ENCODE data around the gene TP53BP1. TPM values are rescaled to one million over a fixed set of nuclear protein-coding genes. Genes with fewer than 3 reads are reported as not detected.
A peak's percentile ranks its signal among the peaks of the same experiment; 100 is the strongest.

Gene TP53BP1
- polyA plus RNA-seq, 1 experiment = 85.6 TPM

DNA sequence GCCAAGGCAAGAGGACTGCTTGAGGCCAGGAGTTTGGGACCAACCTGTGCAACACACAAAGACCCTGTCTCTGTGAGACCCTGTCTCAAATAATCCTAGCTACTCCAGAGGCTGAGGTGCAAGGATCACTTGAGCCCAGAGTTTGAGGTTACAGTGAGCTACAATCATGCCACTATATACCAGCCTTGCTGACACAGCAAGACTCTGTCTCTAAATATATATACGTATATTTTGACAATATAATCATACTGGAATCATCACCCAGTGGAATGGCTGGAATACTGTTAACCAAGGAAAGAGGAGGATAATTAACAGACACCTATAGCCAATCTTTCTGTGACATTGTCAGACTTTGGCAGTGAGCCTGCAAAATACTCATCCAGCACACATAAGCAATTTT, 15.5 kb upstream of the TP53BP1 start:
- CTCF ChIA-PET = no interaction called here
- Histone ChIP-seq H3K27me3 (ENCODE audit: control insufficient read depth, insufficient read depth, low read length) (no peaks in the 10 kb centered on the region), H3K4me3 (ENCODE audit: low read depth, low read length) (no peak overlapping the region), H3K27ac (ENCODE audit: low read depth, low read length) (no peak overlapping the region), H3K9me3 (ENCODE audit: control insufficient read depth, insufficient read depth, low read length) (no peaks in the 10 kb centered on the region)
- TF ChIP-seq, protein P1, sequence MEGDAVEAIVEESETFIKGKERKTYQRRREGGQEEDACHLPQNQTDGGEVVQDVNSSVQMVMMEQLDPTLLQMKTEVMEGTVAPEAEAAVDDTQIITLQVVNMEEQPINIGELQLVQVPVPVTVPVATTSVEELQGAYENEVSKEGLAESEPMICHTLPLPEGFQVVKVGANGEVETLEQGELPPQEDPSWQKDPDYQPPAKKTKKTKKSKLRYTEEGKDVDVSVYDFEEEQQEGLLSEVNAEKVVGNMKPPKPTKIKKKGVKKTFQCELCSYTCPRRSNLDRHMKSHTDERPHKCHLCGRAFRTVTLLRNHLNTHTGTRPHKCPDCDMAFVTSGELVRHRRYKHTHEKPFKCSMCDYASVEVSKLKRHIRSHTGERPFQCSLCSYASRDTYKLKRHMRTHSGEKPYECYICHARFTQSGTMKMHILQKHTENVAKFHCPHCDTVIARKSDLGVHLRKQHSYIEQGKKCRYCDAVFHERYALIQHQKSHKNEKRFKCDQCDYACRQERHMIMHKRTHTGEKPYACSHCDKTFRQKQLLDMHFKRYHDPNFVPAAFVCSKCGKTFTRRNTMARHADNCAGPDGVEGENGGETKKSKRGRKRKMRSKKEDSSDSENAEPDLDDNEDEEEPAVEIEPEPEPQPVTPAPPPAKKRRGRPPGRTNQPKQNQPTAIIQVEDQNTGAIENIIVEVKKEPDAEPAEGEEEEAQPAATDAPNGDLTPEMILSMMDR (IDR thresholded peaks at IDR 0.05; ENCODE audit: low read depth, low read length) = no peak
- POLR2A ChIA-PET = no interaction called here
- DNase-seq (ENCODE audit: low read depth, low spot score) = no peak

DNA sequence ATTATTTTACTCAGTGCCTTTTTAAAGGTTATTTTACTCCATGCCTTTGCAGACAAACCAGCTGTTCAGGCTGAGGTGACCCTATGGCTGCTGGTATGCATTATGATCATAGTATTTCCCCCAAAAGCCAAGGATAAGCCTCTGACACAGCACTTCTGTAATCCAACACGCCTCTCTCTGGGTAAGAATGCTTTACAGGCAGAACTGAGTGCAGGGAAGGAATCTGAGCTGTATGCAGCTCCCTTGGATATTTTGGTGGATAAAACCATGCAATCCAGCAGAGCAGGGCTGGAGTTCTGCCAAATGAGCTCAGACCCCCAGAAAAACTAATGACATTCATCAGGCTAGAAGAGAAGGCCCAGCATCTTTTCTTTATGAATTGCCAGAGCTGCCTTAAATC, 12.8 kb upstream of the TP53BP1 start:
- CTCF ChIA-PET = interaction anchor here (0.6 to 1.6 kb wide), 3 partner anchors 8 to 61 kb away, joined by 3 to 8 read pairs (median 5); no protein-coding TSS in a partner anchor
- no peaks in the 10 kb centered on the region for H3K9me3 ChIP-seq (ENCODE audit: control insufficient read depth, insufficient read depth, low read length)
- no peak overlapping the region for H3K4me3 ChIP-seq (ENCODE audit: low read depth, low read length)
- TF ChIP-seq, protein P1 (IDR thresholded peaks at IDR 0.05; ENCODE audit: low read depth, low read length) = no peak
- H3K27me3 ChIP-seq (ENCODE audit: control insufficient read depth, insufficient read depth, low read length) = no peaks in the 10 kb centered on the region
- peak; percentile 89 for DNase-seq (ENCODE audit: low read depth, low spot score)
- no peak overlapping the region for H3K27ac ChIP-seq (ENCODE audit: low read depth, low read length)
- POLR2A ChIA-PET = interaction anchor here (0.5 to 1.3 kb wide), 8 partner anchors 8 to 135 kb away, joined by 3 to 6 read pairs (median 4); partner anchors contain the start of genes TP53BP1, TUBGCP4 and ZSCAN29

DNA sequence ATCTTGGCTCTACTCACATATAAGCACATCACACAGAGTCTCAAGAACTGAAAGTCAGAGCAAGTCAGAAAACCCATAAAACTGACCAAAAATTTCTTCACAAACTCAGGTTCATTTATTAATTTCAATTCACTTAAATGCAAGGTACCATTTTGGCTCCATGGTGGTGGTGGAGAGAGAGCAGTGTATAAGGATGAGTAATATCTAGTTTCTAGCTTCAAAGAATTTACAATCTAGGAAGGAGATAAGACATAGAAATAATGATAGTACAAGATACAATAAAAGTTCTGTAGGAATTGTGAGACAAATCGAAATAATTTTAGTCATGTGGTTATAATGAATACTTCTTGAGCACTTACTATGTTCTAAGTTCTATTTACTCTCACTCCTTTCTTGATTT, 6.7 kb upstream of the TP53BP1 start:
- ChIA-PET POLR2A (no interaction called here), CTCF (interaction anchor here (1.3 kb wide), 1 partner anchor 10 kb away, joined by 4 read pairs; no protein-coding TSS in a partner anchor)

DNA sequence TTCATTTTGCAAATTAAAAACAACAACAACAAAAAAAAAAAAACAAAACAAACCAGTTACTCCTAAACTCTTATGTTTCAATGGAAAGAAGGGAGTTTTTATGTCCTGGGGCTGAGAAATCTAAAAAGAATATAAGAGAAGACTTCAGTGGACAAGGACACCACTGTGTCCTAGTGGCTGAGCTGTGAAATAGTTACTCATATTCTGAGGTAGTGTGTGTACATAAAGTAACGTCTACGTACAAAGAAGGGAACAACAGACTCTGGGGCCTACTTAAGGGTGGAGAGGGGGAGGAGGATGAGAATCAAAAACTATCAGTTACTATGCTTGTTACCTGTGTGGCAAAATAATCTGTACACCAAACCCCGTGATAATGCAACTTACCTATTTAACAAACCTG, 6.0 kb upstream of the TP53BP1 start:
- Histone ChIP-seq H3K4me3 (ENCODE audit: low read depth, low read length) (no peak overlapping the region), H3K27me3 (ENCODE audit: control insufficient read depth, insufficient read depth, low read length) (no peaks in the 10 kb centered on the region), H3K27ac (ENCODE audit: low read depth, low read length) (no peak overlapping the region), H3K9me3 (ENCODE audit: control insufficient read depth, insufficient read depth, low read length) (no peaks in the 10 kb centered on the region)
- TF ChIP-seq, protein P1 (IDR thresholded peaks at IDR 0.05; ENCODE audit: low read depth, low read length) = no peak; the same call in 1 of the 2 replicates
- POLR2A ChIA-PET = no interaction called here
- DNase-seq (ENCODE audit: low read depth, low spot score) = no peak
- CTCF ChIA-PET = no interaction called here

More for the DNA sequence above, 6.7 kb upstream of the TP53BP1 start:
- Histone ChIP-seq H3K9me3 (ENCODE audit: control insufficient read depth, insufficient read depth, low read length) (no peaks in the 10 kb centered on the region), H3K4me3 (ENCODE audit: low read depth, low read length) (no peak overlapping the region), H3K27ac (ENCODE audit: low read depth, low read length) (no peak overlapping the region), H3K27me3 (ENCODE audit: control insufficient read depth, insufficient read depth, low read length) (no peaks in the 10 kb centered on the region)
- TF ChIP-seq, protein P1 (IDR thresholded peaks at IDR 0.05; ENCODE audit: low read depth, low read length) = no peak
- DNase-seq (ENCODE audit: low read depth, low spot score) = no peak

DNA sequence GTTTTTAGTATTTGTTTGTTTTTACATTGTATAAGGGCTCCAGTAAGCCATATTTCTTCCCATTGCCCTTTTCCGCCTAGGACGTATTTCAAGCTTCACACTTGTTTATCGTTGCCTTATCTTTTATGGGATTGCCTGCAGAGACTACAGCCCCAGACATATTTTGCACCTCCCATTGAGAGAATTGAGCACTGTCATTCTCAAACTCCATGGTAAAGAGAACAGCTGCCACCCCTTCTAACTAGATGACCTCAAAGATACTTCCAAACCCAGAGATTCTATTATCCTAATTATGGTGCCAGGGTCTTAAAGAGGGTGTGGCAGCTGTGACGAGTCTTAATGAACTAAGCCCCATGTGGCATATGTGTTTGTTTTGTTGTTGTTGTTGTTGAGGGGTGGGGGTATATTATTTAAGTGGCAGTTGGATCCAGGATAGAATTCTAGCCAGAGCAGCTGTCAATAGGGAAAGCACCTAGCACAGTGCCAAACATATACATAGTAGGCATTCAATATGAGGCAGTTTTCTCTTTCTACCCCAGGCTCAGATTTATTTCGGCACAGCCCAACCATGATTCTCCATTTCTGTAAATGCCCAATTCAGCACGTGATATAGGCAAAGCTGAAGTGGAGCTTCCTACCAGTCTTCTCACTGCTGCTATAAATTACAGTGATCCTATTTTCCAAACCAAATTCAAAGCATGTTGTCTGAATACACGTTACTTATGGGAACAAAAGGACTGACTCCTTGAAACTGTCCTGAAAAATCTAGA, 932 bp upstream of the TP53BP1 start:
- Histone ChIP-seq H3K27ac (ENCODE audit: low read depth, low read length) (peak overlapping the region; percentile 32), H3K9me3 (ENCODE audit: control insufficient read depth, insufficient read depth, low read length) (no peaks in the 10 kb centered on the region), H3K27me3 (ENCODE audit: control insufficient read depth, insufficient read depth, low read length) (no peaks in the 10 kb centered on the region), H3K4me3 (ENCODE audit: low read depth, low read length) (no peak overlapping the region)
- TF ChIP-seq, protein P1 (IDR thresholded peaks at IDR 0.05; ENCODE audit: low read depth, low read length) = no peak
- DNase-seq (ENCODE audit: low read depth, low spot score) = no peak
- ChIA-PET POLR2A (interaction anchor here (1.1 to 2.6 kb wide), 3 partner anchors 12 to 23 kb away, joined by 3 to 17 read pairs (median 5); partner anchors contain the start of gene MAP1A), CTCF (interaction anchor here (1.1 to 2.1 kb wide), 2 partner anchors 16 to 20 kb away, joined by 6 to 11 read pairs; no protein-coding TSS in a partner anchor)

Measured in AG04450 (cell line).